Keratinocyte (primary cell): ENCODE results near the gene FAM107B. TPM values are rescaled to one million over a fixed set of nuclear protein-coding genes. Genes with fewer than 3 reads are reported as not detected.

ENCODE experiments used
- DNase-seq: peaks from one replicate; pipeline ENCODE4 v3.0.0-alpha.2; 2011; ENCODE audit warnings: low read depth, missing footprints, low spot score
- FAIRE-seq: peaks from 2 replicates; lab custom pipeline; 2011; peaks lifted over from hg19 to GRCh38; lab: Jason Lieb, UNC
- H2AFZ ChIP-seq: 2 replicates; pipeline ENCODE4 v1.6.0; 2012; ENCODE audit warnings: low read length, control low read depth, inconsistent platforms; ENCODE audit not compliant: control insufficient read depth
- H3K27ac ChIP-seq: 2 replicates; pipeline ENCODE4 v1.5.1; 2011; ENCODE audit warnings: low read length; ENCODE audit not compliant: control insufficient read depth, insufficient read depth
- H3K27me3 ChIP-seq: 3 replicates; pipeline ENCODE4 v1.6.0; 2011; ENCODE audit warnings: low read length; ENCODE audit not compliant: control insufficient read depth, insufficient read depth; ENCODE audit errors: extremely low read depth
- H3K36me3 ChIP-seq, 2 experiments: 2 replicates in 1 of 2; 3 replicates in 1 of 2; pipeline ENCODE4 v1.5.1; 2011; ENCODE audit warnings: low read length in 2 of 2, mild to moderate bottlenecking in 1 of 2; ENCODE audit not compliant: control insufficient read depth in 2 of 2, insufficient read depth in 2 of 2; ENCODE audit errors: extremely low read depth in 1 of 2
- H3K4me1 ChIP-seq: 3 replicates; pipeline ENCODE4 v1.5.1; 2011; ENCODE audit warnings: low read length; ENCODE audit not compliant: control insufficient read depth, insufficient read depth; ENCODE audit errors: extremely low read depth
- H3K4me2 ChIP-seq: 3 replicates; pipeline ENCODE4 v1.6.0; 2011; ENCODE audit warnings: low read depth, low read length; ENCODE audit not compliant: control insufficient read depth, insufficient read depth; ENCODE audit errors: extremely low read depth
- H3K4me3 ChIP-seq, 3 experiments: fragments of 200-600 bp in 1 of 3; sonication (generic) in 1 of 3; 2 replicates in 2 of 3; 3 replicates in 1 of 3; pipeline ENCODE4 v1.5.1; 2011 to 2016; ENCODE audit warnings: low read length in 3 of 3, mild to moderate bottlenecking in 3 of 3, control low read depth in 2 of 3, inconsistent platforms in 1 of 3, low read depth in 1 of 3, mixed read lengths in 1 of 3, mixed run types in 1 of 3, moderate library complexity in 1 of 3; ENCODE audit not compliant: control insufficient read depth in 2 of 3, insufficient read depth in 2 of 3; ENCODE audit errors: extremely low read depth in 1 of 3
- H3K79me2 ChIP-seq: 2 replicates; pipeline ENCODE4 v1.6.0; 2012; ENCODE audit warnings: low read length; ENCODE audit not compliant: control insufficient read depth, insufficient read depth
- H3K9ac ChIP-seq: 3 replicates; pipeline ENCODE4 v1.6.0; 2011; ENCODE audit warnings: low read length; ENCODE audit not compliant: control insufficient read depth, insufficient read depth; ENCODE audit errors: extremely low read depth
- H3K9me1 ChIP-seq: 3 replicates; pipeline ENCODE4 v1.6.0; 2011; ENCODE audit warnings: low read length; ENCODE audit not compliant: control insufficient read depth, insufficient read depth; ENCODE audit errors: extremely low read depth
- H3K9me3 ChIP-seq: 2 replicates; pipeline ENCODE4 v1.5.1; 2012; ENCODE audit warnings: low read depth, low read length; ENCODE audit not compliant: control insufficient read depth
- H4K20me1 ChIP-seq: 3 replicates; pipeline ENCODE4 v1.6.0; 2011; ENCODE audit warnings: low read length; ENCODE audit not compliant: control insufficient read depth, insufficient read depth; ENCODE audit errors: extremely low read depth
- CTCF ChIP-seq, 3 experiments: IDR thresholded peaks in 1 of 3; conservative IDR thresholded peaks in 1 of 3; optimal IDR thresholded peaks in 1 of 3; 2 replicates in 2 of 3; 3 replicates in 1 of 3; pipeline versions ENCODE3 to v1.5.1; 2011; ENCODE audit warnings: low read length in 3 of 3, mild to moderate bottlenecking in 3 of 3, moderate library complexity in 2 of 3, control low read depth in 1 of 3, inconsistent platforms in 1 of 3; ENCODE audit not compliant: insufficient read depth in 2 of 3; ENCODE audit errors: extremely low read depth in 1 of 3
- EZH2 ChIP-seq: IDR thresholded peaks from one replicate; pipeline ENCODE4 v1.6.1; 2012; ENCODE audit warnings: inconsistent platforms, mild to moderate bottlenecking, low read length, moderate library complexity
- dilution Hi-C: fragments of 300-500 bp; cut with MboI; formaldehyde crosslinking; loops from one replicate; pipeline ENCODE4 v1.7.0; 2020; ENCODE audit warnings: low sequenced_read_pairs; ENCODE audit not compliant: extremely low pct_ligation_motif_present
- polyA plus RNA-seq, 5 experiments: library from polyadenylated mRNA; depleted of rRNA in 3 of 5; stranded (reverse) in 3 of 5; stranded (forward) in 1 of 5; unstranded in 1 of 5; fragments of >200 nt; gene quantifications; 1 replicate in 1 of 5; 2 replicates in 3 of 5; 3 replicates in 1 of 5; pipeline versions ENCODE4 v1.2.1 to v1.2.3, GENCODE V29; 2011 to 2012; ENCODE audit warnings: missing spikeins in 2 of 5, low read depth in 1 of 5, low replicate concordance in 1 of 5

FAM107B gene
- polyA plus RNA-seq, 1 donor (not counting 4 experiments of a cell fraction or from before 2014, with no cell fraction given): 8.7 TPM

GRCh38 chr10:14686356-14686755 lies 88.3 kb downstream of the FAM107B start:
- Histone ChIP-seq H3K36me3 (no peaks in the 10 kb centered on the region), H2AFZ (no peak overlapping the region), H3K9me1 (no peaks in the 10 kb centered on the region), H3K27me3 (no peaks in the 10 kb centered on the region), H3K4me2 (no peak overlapping the region), H3K9ac (no peak overlapping the region), H3K4me1 (peaks cover 3% of the 10 kb centered on the region), H3K4me3 (no peak overlapping the region), H4K20me1 (no peaks in the 10 kb centered on the region), H3K9me3 (no peaks in the 10 kb centered on the region), H3K79me2 (no peaks in the 10 kb centered on the region), H3K27ac (no peak overlapping the region)
- no peak for FAIRE-seq
- dilution Hi-C loops: no loop called here
- TF ChIP-seq CTCF (optimal IDR thresholded peaks at IDR 0.05 in 1 of 3, IDR thresholded peaks at IDR 0.05 in 1 of 3, conservative IDR thresholded peaks at IDR 0.05 in 1 of 3; ENCODE audit: extremely low read depth in 1 of 3, insufficient read depth in 2 of 3, low read length in 3 of 3) (no peak), EZH2 (no peak)
- DNase-seq: no peak

- H3K9me3 ChIP-seq: no peaks in the 10 kb centered on the region
- H3K27me3 ChIP-seq: no peaks in the 10 kb centered on the region
- no peak overlapping the region for H3K27ac ChIP-seq
- DNase-seq (no peak), FAIRE-seq (no peak)
- no peaks in the 10 kb centered on the region for H3K79me2 ChIP-seq
- dilution Hi-C loops: no loop called here
- H3K4me2 ChIP-seq: no peak overlapping the region
- no peak overlapping the region for H3K4me3 ChIP-seq
- H3K9me1 ChIP-seq: no peaks in the 10 kb centered on the region
- no peak overlapping the region for H2AFZ ChIP-seq
- H4K20me1 ChIP-seq: no peaks in the 10 kb centered on the region
- H3K4me1 ChIP-seq: peaks cover 3% of the 10 kb centered on the region
- TF ChIP-seq EZH2 (no peak), CTCF (optimal IDR thresholded peaks at IDR 0.05 in 1 of 3, IDR thresholded peaks at IDR 0.05 in 1 of 3, conservative IDR thresholded peaks at IDR 0.05 in 1 of 3; ENCODE audit: extremely low read depth in 1 of 3, insufficient read depth in 2 of 3, low read length in 3 of 3) (no peak)
- no peaks in the 10 kb centered on the region for H3K36me3 ChIP-seq
- H3K9ac ChIP-seq: no peak overlapping the region
These were observed 90.3 kb downstream of the FAM107B start for GRCh38 chr10:14684354-14684753.
